Measurements from ENCODE around the gene COL26A1. TPM values are rescaled to one million over a fixed set of nuclear protein-coding genes. Genes with fewer than 3 reads are reported as not detected.
A peak's percentile ranks its signal among the peaks of the same experiment; 100 is the strongest.

COL26A1 gene
- total and polyA plus RNA-seq, 2 experiments from 2014 or later, result 11.6 to 19.1 TPM

- no peaks in the 10 kb centered on the region for H4K20me1 ChIP-seq (ENCODE audit: insufficient read depth, poor library complexity, severe bottlenecking)
- H3K4me2 ChIP-seq, result no peak overlapping the region
- DNase-seq (ENCODE audit: low spot score), result no peak
- no peaks in the 10 kb centered on the region for H3K36me3 ChIP-seq (replicated peaks; ENCODE audit: insufficient read depth, low read depth)
- H3K79me2 ChIP-seq, result no peaks in the 10 kb centered on the region
- no peak overlapping the region for H3K4me3 ChIP-seq
- no peaks in the 10 kb centered on the region for H3K9me2 ChIP-seq (replicated peaks; ENCODE audit: insufficient read depth)
- H2AFZ ChIP-seq, result no peak overlapping the region
- no peak overlapping the region for H3K27ac ChIP-seq
- no peaks in the 10 kb centered on the region for H3K4me1 ChIP-seq (ENCODE audit: insufficient read depth)
- TF ChIP-seq EZH2phosphoT487 (IDR thresholded peaks at IDR 0.05; ENCODE audit: low read depth, severe bottlenecking, unreplicated experiment), result no peak
- no peak for TF ChIP-seq CTCF (IDR thresholded peaks at IDR 0.05; ENCODE audit: poor library complexity)
- no peak for TF ChIP-seq EZH2 (IDR thresholded peaks at IDR 0.05; ENCODE audit: borderline replicate concordance)
- H3K27me3 ChIP-seq, result no peaks in the 10 kb centered on the region
- 78% methylated on average over 15 of the region's 17 CpGs for WGBS (ENCODE audit: low lambda C conversion rate, missing lambda C conversion rate)
- H3K9me3 ChIP-seq (ENCODE audit: low read depth), result no peaks in the 10 kb centered on the region
Measured at GRCh38 chr7:101537935-101538595, 175.4 kb downstream of the COL26A1 start.

GRCh38 chr7:101538596-101539459 lies 176.2 kb downstream of the COL26A1 start:
- no peaks in the 10 kb centered on the region for H3K27me3 ChIP-seq
- 47% methylated on average over 14 of the region's 15 CpGs for WGBS (ENCODE audit: low lambda C conversion rate, missing lambda C conversion rate)
- no peak for TF ChIP-seq EZH2 (IDR thresholded peaks at IDR 0.05; ENCODE audit: borderline replicate concordance)
- no peak for TF ChIP-seq EZH2phosphoT487 (IDR thresholded peaks at IDR 0.05; ENCODE audit: low read depth, severe bottlenecking, unreplicated experiment)
- TF ChIP-seq CTCF (IDR thresholded peaks at IDR 0.05; ENCODE audit: poor library complexity), result peak; percentile 87
- H3K4me1 ChIP-seq (ENCODE audit: insufficient read depth), result no peaks in the 10 kb centered on the region
- no peaks in the 10 kb centered on the region for H3K79me2 ChIP-seq
- no peaks in the 10 kb centered on the region for H3K9me2 ChIP-seq (replicated peaks; ENCODE audit: insufficient read depth)
- no peak overlapping the region for H3K4me3 ChIP-seq
- peak; percentile 81 for DNase-seq (ENCODE audit: low spot score)
- no peak overlapping the region for H2AFZ ChIP-seq
- no peaks in the 10 kb centered on the region for H3K36me3 ChIP-seq (replicated peaks; ENCODE audit: insufficient read depth, low read depth)
- no peaks in the 10 kb centered on the region for H3K9me3 ChIP-seq (ENCODE audit: low read depth)
- H4K20me1 ChIP-seq (ENCODE audit: insufficient read depth, poor library complexity, severe bottlenecking), result no peaks in the 10 kb centered on the region
- H3K27ac ChIP-seq, result no peak overlapping the region
- H3K4me2 ChIP-seq, result no peak overlapping the region

- Histone ChIP-seq H4K20me1 (ENCODE audit: insufficient read depth, poor library complexity, severe bottlenecking) (no peaks in the 10 kb centered on the region), H3K4me3 (no peak overlapping the region), H3K79me2 (no peaks in the 10 kb centered on the region), H3K4me2 (no peak overlapping the region), H3K27ac (no peak overlapping the region), H3K4me1 (ENCODE audit: insufficient read depth) (no peaks in the 10 kb centered on the region), H3K36me3 (replicated peaks; ENCODE audit: insufficient read depth, low read depth) (no peaks in the 10 kb centered on the region), H3K9me3 (ENCODE audit: low read depth) (no peaks in the 10 kb centered on the region), H3K27me3 (no peaks in the 10 kb centered on the region), H2AFZ (no peak overlapping the region), H3K9me2 (replicated peaks; ENCODE audit: insufficient read depth) (no peaks in the 10 kb centered on the region)
- TF ChIP-seq CTCF (IDR thresholded peaks at IDR 0.05; ENCODE audit: poor library complexity), result no peak
- TF ChIP-seq EZH2 (IDR thresholded peaks at IDR 0.05; ENCODE audit: borderline replicate concordance), result no peak
- TF ChIP-seq EZH2phosphoT487 (IDR thresholded peaks at IDR 0.05; ENCODE audit: low read depth, severe bottlenecking, unreplicated experiment), result no peak
- no peak for DNase-seq (ENCODE audit: low spot score)
- WGBS (ENCODE audit: low lambda C conversion rate, missing lambda C conversion rate), result 95% methylated on average over 13 of the region's 13 CpGs
Measured at GRCh38 chr7:101539784-101540183, 177.1 kb downstream of the COL26A1 start.
